ENCODE data around the gene SLC22A23.

The SLC22A23 gene

DNA sequence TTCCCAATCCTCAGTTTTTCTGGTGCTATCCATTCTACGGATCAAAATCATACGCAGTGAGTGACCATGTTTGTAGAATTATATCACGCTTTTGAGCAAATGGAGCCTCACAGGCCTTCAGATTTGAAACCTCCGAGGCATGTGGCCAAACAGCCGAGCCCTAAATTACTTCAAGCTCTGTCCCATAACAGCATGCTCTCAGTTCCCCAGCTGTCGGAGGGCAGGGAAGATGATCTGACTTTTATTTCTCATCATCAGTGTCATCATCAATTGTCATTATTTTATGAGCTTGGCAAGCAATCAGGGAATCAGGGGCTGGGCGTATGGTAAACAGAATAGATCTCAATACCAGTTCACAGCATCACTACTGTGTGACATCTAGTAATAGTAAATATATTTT, 124.9 kb downstream of the SLC22A23 start:
- no peak for DNase-seq (ENCODE audit: low read depth)

DNA sequence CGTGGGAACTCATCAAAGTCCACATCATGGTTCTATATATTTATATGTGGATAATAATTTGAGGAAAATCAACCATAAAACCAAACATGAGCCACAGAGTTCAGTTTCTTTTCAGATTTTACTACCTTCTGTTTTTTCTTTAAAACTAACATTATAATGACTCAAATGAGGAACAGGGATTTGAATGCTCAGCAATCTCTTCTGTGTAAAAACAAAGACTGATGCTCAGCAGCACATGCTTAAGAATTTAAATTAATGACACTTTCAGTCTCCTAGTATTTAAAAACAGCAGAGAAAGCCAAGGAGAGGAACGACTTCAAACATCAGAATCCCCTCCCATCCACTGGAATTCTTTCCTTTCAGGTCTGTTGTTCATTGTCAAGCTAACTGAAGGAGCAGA, 125.4 kb downstream of the SLC22A23 start:
- DNase-seq (ENCODE audit: low read depth) = no peak

DNA sequence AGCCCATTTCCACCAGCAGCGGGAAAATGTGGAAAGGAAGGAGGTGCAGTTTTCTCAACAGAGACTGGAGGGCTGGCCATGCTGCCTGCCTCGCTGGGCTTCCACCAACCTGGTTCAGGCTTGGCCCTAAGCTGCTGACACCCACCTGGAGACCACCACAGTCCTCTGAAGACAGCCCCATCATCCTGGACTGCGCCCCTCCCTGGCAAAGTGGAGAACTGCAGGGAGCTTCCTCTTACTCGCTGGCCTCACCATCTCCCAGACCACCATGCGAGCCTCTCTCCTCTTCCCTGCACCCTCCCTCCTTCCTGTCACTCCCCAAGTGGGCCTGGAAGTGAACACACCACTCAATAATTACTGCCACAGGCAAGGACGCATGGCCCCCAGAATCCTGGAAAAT, 126.7 kb downstream of the SLC22A23 start:
- DNase-seq (ENCODE audit: low read depth) = no peak

DNA sequence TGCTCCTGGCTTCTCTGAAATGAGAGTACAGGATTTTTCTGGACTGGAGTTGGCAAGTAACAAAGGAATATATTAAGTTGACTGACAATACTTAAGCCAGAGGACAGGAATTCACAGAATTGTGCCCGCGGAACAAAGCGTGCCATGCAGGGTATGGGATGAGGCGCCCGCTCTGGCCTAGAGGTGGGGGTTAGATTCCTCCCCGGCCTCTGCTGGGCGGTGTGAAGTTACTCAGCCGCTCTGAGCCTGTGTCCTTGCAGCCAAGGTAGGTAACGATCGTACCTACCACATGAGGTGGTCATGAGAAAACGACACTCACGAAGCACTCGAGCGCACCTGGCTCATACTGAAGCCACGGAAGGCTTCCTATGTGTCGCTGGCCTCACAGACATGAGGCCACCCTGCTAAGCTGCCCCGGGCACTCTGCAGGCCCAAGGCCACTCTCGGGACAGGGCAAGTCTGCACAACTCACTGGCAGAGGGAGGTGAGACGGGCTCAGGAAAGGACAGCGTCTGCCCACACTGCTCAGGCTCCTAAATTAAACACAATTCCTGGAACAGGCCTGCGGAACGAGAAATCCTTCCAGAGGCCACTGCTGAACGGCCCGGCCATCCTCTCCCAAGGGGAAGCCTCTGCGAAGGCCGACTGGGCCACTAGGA, 127.3 kb downstream of the SLC22A23 start:
- DNase-seq (ENCODE audit: low read depth) = no peak

DNA sequence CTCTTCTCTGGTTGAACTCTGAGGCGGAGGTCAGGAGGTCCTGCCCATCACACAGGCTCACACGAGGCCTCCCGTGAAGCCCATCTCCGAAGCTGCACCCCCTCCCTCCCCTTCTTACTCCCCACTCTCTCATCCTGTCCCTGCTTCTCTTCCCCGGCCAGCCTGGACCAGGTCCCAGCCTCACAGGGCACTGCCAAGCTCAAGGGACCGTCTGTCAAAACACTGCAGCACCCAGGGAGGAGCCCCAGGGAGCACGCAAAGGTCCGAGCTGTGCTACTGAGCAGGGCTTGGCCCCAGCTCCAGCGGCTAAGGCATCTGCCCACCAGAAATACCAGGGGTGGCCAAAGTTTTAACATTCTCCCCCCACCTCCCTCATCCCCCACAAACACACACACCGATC, 128.1 kb downstream of the SLC22A23 start:
- no peak for DNase-seq (ENCODE audit: low read depth)

DNA sequence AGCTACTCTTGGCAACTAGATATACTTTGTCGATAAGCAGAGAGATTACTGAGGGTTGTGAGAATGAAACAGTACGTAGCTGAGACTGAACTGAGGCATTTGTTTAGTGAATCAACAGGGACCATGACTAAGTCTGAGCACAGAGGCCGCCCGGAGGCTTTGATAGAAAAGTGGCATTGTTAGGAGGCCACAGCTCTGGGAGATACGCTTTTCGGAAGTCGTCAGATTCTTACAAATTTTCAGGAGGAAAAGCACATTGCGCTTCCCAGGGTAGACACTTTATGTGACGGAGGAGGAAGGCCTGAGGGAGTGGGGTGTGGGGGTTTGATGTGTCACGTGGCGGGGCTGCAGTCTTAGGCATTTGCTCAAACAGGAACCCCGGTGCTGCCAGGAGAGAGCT, 128.7 kb downstream of the SLC22A23 start:
- DNase-seq (ENCODE audit: low read depth) = no peak

DNA sequence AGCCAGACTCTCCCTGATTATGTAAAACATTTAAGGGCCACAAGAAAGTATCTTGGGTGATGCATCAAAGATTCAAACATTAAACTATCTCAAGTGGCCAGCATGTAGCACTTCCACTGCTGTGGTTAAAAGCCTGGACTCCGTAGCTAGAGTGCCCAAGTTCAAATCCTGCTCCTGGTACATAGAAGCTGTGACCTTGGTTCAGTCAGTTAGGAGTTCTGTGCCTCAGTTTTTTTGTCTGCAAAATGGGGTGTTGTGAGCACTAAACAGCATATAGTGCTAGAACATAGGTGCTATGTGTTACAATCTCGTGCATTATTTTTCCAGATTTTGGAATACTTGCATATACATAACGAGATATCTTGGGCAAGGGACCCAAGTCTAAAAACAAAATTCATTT, 129.4 kb downstream of the SLC22A23 start:
- no peak for DNase-seq (ENCODE audit: low read depth)

DNA sequence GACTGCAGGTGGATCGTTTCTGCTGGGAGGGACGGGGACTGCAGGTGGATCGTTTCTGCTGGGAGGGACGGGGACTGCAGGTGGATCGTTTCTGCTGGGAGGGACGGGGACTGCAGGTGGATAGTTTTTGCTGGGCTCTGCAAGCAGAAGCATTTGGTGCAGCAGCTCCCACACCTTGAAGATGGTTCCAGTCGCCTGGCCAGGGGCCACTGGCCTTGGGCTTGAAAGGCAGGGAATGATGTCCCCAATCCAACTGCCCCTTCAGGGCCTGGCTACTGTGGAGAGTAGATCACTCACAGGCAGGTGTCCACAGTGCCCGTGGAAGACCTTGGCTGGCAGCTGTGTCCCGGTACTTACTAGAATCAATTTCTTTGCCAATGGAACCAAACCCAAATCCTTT, 129.9 kb downstream of the SLC22A23 start:
- no peak for DNase-seq (ENCODE audit: low read depth)

DNA sequence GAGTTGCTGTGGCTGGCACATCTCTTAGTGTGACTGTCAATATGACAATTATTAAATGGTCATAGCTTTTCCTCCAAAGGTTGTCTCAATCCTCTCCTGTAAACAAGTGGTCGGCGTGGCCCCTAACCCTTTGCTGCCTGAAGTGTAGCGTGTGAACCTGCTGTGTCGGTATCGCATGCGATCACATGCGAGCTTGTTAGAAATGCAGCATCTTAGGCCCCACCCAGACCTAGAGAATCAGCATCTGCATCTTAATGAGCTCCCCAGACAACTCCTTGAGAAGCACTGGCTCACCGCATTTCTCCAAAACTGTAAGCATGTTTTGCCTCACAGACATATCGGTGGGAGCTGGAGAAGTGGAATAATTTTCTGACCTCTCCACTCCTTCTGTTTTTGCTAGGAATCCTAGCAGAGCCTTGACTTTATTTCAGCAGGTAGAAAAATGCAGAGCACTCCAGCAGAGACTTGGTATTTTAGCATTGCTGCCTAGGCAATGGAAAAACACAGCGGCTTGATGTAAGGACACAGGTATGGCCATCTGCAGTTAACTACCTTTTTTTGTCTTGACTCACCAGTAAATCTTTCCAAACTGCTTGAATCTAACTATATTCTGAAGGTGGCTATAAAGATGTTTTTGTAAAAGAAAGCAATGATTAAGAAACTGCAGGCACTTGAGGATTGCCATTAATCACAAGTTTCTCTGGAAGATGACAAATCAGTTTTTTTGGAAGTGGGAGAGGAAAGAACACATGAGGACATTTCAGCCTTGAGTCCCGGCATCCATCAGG, 130.5 kb downstream of the SLC22A23 start:
- no peak for DNase-seq (ENCODE audit: low read depth)

DNA sequence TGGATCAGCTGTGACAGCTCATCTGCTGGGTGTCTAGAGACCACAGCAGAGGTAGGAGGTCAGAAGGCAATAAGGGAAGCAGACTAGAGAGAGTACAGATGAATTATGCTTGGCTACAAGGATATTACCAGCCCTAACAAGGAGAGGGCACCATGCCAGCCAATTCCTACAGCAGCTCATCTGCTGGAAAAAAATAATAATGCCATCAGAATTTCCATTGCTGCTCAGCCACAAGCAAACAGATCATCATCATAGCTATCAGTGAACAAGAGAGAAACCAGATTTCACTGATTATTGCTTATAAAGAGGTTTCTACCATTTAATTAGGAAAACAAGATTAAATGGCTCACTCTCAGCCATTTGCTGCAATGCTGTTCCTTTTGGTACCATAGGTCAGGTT, 131.6 kb downstream of the SLC22A23 start:
- peak; percentile 73 for DNase-seq (ENCODE audit: low read depth)

DNA sequence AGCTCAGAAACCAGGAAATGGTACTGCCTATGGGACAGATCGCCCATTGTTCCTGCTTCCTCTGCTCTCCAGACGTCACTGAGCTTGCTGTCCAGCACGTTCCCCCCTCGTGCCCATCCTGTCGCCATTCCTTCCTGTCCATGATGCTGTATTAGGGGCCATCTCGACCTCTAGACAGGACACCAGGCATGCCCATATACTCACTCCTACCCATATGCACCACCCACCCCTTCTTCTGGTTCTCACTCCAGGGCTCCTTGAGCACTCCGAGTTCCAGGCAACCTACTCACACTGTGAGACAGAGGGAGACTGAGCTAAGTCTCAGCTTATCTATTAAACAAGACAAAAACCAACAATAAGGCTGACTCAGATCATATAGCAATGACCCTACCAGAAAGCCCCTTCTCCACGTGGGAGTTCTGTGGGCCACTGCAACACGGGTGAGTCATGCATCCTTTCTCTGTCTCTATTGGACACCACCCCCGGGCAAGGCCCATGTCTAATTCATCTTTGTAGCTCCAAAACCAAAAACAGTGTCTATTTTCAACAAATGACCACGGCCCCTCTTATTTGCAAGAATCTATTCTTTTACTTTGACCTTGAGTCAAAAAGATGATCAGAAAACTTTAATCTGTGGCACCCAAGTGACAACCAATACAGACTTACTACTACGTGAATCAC, 132.4 kb downstream of the SLC22A23 start:
- DNase-seq (ENCODE audit: low read depth) = peak; percentile 23

DNA sequence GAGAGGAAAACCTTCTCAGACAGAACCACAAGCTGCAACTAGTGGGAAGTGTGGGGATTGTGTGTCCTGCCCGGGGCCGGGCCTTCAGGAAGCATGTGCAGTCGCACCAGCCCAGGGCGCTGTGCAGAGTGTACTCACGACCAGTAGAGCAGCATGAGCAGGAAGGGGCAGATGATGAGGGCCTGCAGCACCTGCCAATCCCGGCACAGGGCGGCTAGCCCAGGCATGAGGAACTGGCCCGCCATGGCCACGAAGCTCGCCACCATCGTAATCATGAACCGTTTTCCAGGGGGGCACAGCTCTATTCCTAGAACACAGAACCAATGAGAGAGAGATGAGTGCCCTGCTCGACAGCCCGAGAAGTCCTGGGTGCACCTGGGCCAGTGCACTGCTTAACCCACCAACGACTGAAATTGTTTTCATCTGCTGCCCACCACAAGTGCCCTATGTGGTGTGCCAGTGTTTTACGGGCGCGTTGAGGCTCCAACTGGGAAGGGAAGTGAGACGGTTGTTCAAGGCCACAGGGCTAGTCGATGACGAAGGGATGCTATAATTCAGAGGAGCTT, 133.1 kb downstream of the SLC22A23 start:
- DNase-seq (ENCODE audit: low read depth) = no peak

DNA sequence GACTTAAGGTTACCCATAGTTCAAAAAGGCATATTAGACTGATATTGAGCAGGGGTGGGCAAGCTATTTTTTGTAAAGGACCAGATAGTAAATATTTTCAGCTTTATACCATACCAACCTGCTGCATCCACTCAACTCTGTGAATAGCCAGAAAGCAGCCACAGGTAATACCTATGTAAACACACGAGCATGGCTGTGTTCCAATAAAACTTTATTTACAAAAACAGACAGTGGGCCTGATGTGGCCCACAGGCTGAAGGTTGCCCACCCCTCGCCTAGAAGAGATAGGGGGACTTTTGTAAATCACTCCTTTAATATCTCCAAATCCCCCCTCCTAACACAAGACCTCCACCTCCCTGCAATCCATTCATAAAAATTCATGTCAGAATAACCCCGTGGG, 133.7 kb downstream of the SLC22A23 start:
- DNase-seq (ENCODE audit: low read depth) = no peak

DNA sequence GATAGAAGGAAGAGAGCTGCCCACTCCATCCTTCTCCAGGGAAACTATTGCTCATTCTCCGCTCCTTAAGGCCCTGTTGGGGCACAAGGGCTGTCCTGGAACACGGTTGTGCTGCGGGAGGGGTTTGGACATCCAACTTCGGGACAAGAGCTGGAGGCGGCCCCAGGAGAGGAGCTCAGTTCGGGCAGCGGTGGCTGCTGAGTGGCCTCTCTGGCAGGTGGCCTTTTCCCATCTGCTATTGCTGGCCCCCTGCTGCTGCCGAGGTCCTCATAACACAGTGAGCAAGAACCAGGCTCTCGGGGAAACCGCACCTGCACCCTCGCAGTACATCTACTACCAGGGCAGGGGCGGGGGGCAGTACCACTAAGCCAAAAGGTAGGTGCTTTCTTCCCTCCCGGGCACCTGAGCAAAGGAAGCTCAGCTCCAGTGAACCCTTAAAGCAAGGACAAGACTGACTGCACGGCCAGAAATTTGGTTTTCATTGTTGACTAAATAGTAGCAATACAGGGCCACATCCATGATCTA, 134.4 kb downstream of the SLC22A23 start:
- DNase-seq (ENCODE audit: low read depth) = no peak

DNA sequence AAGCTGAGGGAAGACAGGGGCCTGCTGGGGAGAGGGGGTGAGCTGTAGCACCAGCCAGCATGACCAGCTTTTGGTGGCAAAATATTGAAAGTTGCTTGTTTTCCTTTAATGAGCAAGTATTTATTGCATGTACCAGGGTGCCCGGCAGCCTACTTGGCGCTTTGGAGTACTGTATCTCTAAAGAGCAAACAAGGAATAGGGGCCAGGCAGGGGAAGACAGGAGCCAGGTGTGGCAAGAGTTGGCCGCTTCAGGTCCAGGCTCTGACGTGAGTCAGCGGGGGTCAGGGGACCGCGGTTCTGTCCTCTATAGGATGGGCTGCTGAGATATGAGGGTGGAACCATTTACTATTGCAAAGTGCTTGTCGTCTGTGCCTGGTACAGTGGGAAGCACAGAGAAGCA, 135.0 kb downstream of the SLC22A23 start:
- DNase-seq (ENCODE audit: low read depth) = no peak

DNA sequence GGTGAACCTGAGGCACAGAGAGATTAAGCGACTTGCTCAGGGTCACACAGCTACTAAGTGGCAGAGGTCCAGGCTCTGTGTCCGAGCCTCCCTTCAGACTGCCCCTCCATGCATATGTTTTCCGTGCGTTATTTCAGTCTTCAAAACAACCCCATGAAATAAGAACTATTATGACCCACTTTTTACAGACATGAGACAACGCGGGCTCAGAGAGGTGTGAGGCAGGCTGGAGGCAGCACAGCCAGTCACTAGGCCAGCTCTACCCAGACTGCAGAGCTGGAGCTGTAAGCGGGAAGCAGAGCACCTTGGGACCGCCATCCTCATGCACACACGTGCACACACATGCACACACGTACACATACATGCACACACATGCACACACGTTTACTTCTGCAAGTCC, 135.8 kb downstream of the SLC22A23 start:
- DNase-seq (ENCODE audit: low read depth) = no peak

DNA sequence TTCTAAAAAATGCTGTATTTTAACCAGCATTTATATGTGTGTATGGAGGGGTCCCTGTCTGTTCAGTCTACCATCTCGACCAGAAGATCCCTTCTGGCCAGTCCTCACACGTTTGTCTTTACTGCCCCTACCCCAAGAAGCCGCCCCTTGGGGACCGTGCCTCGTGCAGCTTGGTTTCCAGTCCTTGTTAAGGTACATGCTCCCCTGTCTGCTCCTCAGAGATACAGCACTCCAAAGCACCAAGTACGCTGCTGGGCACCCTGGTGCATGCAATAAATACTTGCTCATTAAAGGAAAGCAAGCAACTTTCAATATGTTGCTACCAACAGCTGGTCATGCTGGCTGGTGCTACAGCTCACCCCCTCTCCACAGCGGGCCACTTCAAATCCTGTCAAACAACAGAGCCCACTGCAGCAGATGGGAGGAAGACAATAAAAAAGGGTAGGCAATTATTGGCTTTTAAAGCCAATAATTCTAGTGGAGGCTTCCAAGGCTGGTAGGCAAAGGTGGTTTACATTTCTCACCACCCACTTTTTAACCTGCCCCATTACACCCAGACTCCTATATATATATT, 136.5 kb downstream of the SLC22A23 start:
- DNase-seq (ENCODE audit: low read depth) = no peak

DNA sequence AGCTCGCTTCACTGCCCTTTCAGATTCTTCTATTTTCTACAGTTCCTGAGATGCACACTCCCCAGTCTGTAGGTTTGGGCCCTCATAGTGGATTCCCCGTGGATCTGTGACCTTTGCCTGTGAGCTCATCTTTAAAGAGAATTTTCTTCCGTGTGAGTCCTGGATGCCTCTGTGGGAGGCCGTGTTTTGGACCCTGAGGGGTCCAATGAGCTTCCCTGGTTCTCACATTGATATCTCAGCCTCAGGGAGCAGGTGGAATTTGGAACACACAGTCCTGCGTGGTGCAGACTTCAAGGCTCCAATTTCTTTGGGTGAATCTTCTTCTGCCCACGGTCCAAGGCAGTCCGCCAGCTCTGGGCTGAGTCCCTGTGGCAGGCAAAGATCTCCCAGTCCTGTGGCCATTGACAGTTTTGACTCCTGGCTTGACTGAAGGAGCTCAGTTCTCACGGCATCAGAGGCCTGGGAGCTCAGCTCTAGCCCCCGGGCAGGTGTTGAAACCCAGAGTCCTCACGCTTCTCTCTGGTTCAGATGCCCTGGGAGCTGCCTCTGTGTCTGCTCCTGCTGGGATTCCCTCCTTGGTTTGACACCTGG, 137.1 kb downstream of the SLC22A23 start:
- DNase-seq (ENCODE audit: low read depth) = no peak

DNA sequence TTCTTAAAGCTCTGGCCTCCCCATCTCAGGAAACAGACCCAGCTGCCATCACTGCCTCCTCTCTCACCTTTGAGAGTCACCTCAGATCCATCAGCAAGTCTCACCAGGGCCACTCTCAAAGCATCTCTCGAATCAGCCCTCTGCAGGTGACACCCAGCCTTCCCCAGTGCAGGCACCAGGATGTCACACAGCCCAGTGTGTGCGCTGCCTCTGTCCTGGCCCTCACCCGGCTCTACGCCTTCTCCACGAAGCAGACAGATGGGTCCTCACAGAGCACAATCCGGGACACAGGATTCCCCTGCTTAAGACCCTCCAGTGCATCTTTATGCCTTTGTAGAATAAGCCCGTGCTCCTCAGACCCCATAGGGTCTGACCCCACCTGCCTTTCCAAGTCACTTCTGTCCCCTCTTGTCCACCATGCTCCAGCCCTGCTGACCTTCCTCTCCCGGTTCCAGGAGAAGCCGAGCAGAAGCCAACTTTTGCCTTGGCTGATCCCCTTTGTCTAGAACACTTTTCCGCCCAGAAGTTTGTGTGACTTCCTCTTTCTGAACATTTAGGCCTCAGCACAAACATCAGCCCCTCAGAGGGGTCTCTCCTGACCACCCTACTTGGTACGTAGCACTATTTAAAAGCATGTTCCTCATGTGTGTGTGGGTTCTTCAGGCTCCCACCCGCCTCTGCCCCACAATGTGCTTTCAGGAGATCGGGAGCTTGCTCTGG, 137.9 kb downstream of the SLC22A23 start:
- DNase-seq (ENCODE audit: low read depth) = no peak

DNA sequence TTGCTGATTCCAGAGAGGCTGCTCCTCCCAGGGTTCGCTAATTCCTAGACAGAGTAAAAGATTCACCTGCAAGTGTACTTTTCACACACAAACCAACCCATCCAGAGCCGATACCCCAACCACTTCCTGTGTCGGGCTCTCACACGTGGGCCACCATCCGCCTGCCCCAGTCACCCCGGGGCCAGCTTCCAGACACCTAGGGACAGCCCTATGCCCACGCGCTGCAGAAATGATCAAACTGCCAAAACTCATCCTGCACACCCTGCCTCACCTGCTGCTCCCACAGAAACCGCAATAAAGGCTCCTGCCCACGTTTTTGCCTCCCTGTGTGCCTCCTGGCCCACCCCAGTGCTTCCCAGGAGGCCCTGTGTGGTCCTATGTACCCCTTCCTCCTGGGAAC, 138.6 kb downstream of the SLC22A23 start:
- no peak for DNase-seq (ENCODE audit: low read depth)

DNA sequence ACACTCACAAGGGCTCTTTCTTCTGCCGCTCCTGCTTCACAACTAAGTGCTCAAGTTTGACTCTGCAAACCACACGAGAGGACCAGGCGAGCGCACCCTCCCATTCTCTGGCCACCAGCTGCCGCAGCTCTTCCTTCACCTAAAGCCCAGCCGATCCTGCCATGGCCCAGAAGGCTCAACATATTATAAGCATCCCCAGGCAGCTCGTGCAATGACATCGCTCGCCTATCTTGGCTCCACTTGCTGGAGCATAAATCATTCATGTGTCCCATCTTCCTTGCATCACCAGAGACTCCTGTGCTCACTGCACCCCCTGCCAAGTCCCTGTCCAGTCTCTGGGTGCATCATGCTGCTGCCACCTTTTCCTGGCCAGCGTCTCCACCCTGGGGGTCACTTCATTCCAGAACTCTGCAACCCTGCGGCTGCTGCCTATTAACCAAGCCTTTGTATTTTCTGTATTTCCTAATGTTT, 139.1 kb downstream of the SLC22A23 start:
- no peak for DNase-seq (ENCODE audit: low read depth)
